Endometrium (tissue), 2 donors: ENCODE measurements around the gene PCNX4.

Experiments
- FAIRE-seq: peaks from 2 replicates; lab custom pipeline; 2012; peaks lifted over from hg19 to GRCh38; lab: Jason Lieb, UNC
- donor health status: control.
- donor health status: control.

Gene PCNX4

DNA sequence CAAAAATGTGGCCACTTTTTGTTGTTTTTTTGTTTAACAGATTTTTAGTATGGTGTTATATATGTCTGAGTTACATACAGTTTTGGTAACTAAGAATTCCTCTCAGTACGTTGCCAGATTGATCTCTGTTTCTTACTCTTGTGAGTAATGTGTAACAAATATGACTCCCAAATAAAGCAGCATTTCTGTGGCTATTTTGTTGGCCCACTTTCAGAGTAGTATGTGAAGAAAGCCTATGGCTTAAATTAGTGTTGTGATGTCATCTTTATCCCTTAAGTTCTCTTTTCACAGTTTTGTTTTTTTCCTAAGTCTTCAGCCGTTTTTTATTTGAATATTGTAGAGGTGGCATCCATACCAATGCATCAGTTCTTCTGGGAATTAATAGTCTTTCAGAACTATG is 10.7 kb downstream of the PCNX4 start:
- no peak for FAIRE-seq

GRCh38 chr14:60106339-60106738 is 14.6 kb downstream of the PCNX4 start:
- FAIRE-seq, result no peak

- FAIRE-seq, result no peak
These were observed 15.8 kb downstream of the PCNX4 start for GRCh38 chr14:60107477-60107876.

GRCh38 chr14:60111732-60112131 is 20.0 kb downstream of the PCNX4 start:
- FAIRE-seq, result no peak

GRCh38 chr14:60114881-60115280 is 23.2 kb downstream of the PCNX4 start:
- no peak for FAIRE-seq

DNA sequence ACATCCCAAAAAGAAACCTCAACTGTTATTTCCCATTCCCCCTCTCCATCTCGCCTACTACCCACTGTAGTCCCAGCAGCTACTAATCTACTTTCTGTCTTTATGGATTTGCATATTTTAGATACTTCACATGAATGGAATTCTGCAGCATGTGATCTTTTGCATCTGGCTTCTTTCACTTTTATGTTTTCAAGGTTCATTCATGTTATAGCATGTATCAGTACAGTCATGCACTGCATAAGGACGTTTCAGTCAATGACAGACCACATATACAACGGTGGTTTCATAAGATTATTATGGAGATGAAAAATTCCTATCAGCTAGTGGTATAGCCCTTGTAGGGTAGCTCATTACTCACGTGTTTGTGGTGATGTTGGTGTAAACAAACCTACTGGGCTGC is 24.5 kb downstream of the PCNX4 start:
- no peak for FAIRE-seq

GRCh38 chr14:60125918-60126317 is 34.2 kb downstream of the PCNX4 start:
- no peak for FAIRE-seq

GRCh38 chr14:60133487-60133886 is 41.8 kb downstream of the PCNX4 start:
- no peak for FAIRE-seq

GRCh38 chr14:60134702-60135101 is 43.0 kb downstream of the PCNX4 start:
- FAIRE-seq, result no peak

- FAIRE-seq, result no peak
These were observed 60.0 kb downstream of the PCNX4 start for GRCh38 chr14:60151715-60152114.

DNA sequence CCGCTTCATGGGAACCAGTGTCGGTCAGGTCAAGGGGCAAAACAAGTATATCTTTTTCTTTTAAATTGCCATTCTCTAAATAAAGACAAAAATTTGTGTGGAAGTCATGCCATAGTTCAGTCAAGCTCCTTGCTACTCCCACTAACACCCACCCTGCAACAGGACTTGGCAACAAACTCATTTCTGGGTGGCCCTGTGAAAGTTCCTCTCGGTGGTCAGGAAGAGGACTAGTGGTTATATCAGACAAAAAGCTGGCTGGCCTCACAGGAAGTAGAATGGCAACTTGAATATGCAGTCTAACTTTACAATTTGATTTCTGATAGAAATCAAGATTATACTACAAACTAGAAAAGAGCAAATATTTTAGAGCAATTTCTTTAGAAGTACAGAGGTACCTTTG is 62.3 kb downstream of the PCNX4 start:
- FAIRE-seq, result no peak

DNA sequence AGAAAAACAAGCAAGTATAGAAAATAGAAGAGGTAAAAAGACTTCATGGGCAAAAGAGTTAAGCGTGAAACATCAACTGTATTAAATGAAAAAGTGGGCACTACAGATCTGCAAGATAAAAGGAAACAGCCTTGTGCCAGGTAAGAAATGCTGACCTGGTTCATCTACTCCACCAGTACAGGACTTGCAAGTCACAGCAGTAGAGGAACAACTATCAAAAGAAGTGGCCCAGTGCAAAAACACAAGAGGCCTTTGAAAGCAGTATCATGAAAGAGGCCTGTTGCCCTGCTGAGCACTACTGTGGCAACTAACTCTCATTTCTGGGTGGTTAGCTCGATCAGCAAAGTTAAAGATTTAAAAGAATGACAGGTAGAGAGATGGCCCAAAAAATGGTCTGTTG is 62.9 kb downstream of the PCNX4 start:
- FAIRE-seq, result no peak

DNA sequence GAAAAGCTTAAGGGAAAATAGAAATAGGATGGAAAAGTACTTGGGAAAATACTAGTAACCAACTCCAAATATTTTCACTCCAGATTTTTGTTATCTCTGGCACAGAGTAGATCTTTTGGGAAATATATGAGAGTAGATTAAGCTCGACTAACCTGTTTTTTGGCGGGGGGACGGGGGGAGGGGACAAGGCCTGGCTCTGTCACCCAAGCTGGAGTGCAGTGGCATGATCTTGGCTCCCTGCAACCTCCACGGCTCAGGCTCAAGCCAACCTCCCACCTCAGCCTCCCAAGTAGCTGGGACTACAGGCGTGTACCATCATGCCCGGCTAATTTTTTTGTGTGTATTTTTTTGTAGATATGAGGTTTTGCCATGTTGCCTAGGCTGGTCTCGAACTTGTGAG is 68.7 kb downstream of the PCNX4 start:
- no peak for FAIRE-seq

DNA sequence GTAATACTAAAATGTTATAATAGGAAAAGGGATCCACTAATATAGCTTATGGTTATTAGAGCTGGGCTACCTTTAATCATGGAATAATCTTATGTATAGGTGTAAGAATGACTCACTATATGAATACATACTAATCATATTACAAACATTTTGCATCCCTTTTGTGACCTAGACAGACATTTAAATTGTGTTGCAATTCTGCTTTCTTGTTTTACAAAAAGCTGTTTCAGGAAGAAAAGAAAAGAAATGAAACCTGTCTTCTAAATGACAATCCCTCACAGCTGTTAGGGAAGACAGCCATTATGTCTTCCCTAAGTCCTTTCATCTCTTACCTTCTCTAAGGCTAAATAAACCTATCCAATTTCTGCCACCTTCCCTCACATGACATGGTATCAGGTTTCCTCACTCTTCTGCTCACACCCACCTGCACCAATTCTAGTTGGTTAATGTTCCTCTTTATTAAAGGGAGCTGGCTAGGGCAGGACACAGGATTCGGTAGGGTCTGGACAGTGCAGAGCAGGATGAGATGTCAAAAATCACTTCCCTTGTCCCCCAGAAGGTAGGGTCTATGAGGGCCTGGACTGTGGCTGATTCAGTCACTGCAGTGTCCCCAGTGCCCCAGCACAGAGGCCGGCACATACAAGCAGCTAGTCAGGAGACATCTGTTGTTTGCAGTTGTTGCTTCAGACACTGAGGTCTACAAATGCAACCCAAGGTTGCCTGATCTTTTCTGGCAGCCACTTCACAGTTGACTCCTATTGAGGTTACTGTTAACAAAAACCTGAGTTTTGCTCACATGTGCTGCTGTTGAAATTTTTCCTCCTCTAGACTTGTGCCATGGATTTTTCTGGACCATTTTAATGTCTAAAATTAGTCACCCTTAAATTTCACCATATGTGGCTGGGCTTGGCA is 69.7 kb downstream of the PCNX4 start:
- FAIRE-seq, result no peak

- FAIRE-seq, result no peak
These were observed 72.0 kb downstream of the PCNX4 start for GRCh38 chr14:60163693-60164092.

DNA sequence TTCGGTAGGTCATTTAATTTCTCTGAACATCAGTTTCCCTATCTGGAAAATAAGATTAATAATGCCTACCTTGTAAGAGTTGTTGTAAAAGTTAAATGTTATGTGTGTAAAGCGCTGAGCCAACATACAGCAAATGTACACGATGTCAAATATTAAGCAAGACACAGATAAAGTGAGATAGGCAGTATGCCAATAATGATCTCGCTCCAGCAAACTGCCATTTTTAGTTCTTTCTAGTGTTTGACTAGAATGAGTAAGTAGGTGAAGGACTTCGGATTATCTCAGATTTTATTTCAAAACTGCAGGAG is 72.6 kb downstream of the PCNX4 start:
- no peak for FAIRE-seq

GRCh38 chr14:60164712-60165546 is 73.2 kb downstream of the PCNX4 start, which contains the start of gene DHRS7:
Gene DHRS7, minus strand, starts transcription at chr14:60165398. Its CDS starts 89 bp downstream, at chr14:60165309.
- no peak for FAIRE-seq

- no peak for FAIRE-seq
These were observed 73.8 kb downstream of the PCNX4 start for GRCh38 chr14:60165547-60165876.

DNA sequence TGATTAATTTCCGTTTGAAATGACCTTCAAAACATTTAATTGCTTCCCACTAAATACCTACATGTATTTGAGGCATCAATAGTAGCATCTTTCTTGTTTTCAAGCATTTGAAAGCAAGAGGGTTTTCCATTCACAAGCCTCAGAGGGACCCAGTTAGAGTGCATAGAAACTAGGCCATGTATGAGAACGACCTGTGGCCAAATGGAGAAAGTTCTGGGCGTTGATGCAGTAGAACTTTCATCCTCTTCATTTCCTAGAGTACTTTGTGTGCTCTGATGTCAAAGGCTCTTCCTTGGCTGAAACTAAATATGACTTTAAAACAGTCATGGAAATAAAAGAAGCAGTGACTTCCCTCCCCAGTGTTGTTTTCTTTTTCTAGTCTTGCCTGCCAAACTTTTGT is 74.4 kb downstream of the PCNX4 start:
- FAIRE-seq, result no peak

DNA sequence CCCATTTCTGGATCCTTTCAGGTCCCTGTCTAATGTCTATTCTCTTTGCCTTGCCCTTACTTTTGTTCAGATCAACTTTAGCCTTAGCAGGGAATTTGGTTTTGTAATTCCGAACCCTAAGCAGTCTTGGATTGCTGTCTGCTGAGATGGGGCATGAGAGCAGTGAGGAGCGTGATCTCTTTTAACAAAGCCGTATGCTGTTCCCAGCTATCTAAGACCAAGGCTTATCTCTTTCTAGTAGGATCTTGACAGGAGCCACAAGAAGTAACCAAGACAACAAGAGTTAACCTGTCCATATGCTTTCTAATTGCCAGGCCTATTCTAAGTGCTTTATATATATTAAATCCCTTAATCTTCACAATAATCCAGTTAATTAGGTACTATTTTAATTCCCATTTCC is 78.0 kb downstream of the PCNX4 start:
- no peak for FAIRE-seq

DNA sequence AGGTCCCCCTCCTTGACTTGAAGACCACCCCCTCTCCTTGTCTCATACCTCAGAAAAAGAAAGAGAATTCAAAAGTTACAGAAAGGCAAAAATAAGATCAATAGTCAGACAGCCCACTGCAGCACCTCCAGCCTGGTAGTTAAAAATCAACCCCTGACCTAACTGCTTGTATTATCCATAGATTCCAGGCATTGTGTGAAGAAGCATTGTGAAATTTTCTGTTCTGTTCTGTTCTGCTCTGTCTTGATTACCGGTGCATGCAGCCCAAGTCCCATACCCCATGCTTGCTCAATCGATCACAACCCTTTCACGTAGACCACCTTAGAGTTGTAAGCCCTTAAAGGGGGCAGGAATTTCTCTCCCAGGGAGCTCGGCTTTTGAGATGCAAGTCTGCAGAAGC is 79.2 kb downstream of the PCNX4 start:
- no peak for FAIRE-seq

DNA sequence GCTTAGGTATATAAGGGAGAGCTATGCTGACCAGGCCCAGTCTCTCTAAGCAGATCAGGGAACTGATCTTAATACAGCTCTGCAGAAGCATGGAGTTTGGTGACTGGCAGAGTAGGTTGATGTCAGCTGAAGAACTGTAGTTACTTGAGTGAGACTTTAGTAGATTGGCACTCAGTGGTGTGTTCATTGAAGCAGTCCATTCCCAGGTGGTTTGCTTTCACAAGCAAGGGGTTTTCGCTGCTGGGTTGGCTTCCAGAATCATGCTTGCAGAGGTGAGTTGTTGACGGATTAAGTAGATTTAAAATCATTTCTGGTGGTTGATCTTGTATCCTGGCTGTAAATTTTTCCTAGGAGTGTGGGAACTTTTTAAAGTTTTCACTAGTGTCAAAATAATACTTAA is 80.0 kb downstream of the PCNX4 start:
- no peak for FAIRE-seq
